Measurements from ENCODE around the gene NT5DC1. TPM values are rescaled to one million over a fixed set of nuclear protein-coding genes. Genes with fewer than 3 reads are reported as not detected.

Gene NT5DC1
- polyA plus RNA-seq, 1 of the 3 experiments (the other 2 are of a cell fraction) = 20.3 TPM

- no peak overlapping the region for H3K9ac ChIP-seq
- no peaks in the 10 kb centered on the region for H3K36me3 ChIP-seq (replicated peaks in 1 of 2; ENCODE audit: control insufficient read depth in 1 of 2, insufficient read depth in 2 of 2, low read length in 1 of 2)
- no peaks in the 10 kb centered on the region for H3K9me2 ChIP-seq
- no peaks in the 10 kb centered on the region for H3K79me2 ChIP-seq (ENCODE audit: insufficient read depth)
- no peaks in the 10 kb centered on the region for H3K9me3 ChIP-seq
- 74% methylated on average over 2 of the region's 2 CpGs for WGBS (ENCODE audit: low lambda C conversion rate)
- no peak overlapping the region for H2AFZ ChIP-seq (ENCODE audit: low read depth)
- ChIA-PET CTCF (interaction anchor here (0.7 to 3.3 kb wide), 5 partner anchors 11 to 271 kb away, joined by 3 to 55 read pairs (median 6); partner anchors contain the start of gene TSPYL1), POLR2A (no interaction called here)
- DNase-seq = no peak
- no peaks in the 10 kb centered on the region for H3K4me1 ChIP-seq (ENCODE audit: control insufficient read depth in 1 of 2, insufficient read depth in 2 of 2, low read depth in 1 of 2, low read length in 1 of 2)
- H3K4me2 ChIP-seq = no peak overlapping the region
- H3F3A ChIP-seq (replicated peaks; ENCODE audit: insufficient read depth) = no peaks in the 10 kb centered on the region
- no peak overlapping the region for H3K4me3 ChIP-seq (ENCODE audit: low read depth in 2 of 2, low read length in 1 of 2)
- TF ChIP-seq CHD2 (IDR thresholded peaks at IDR 0.05; ENCODE audit: low read length, partially characterized antibody) (no peak), RXRA (IDR thresholded peaks at IDR 0.05; ENCODE audit: borderline replicate concordance, low read depth) (no peak), TAF1 (IDR thresholded peaks at IDR 0.05; ENCODE audit: borderline replicate concordance, low read depth, low read length) (no peak), MEF2A (IDR thresholded peaks at IDR 0.05; ENCODE audit: borderline replicate concordance, low read depth) (no peak), USF2 (IDR thresholded peaks at IDR 0.05; ENCODE audit: borderline replicate concordance, low read depth, low read length) (no peak), USF1 (IDR thresholded peaks at IDR 0.05; ENCODE audit: borderline replicate concordance, low read depth) (no peak), CTCF (IDR thresholded peaks at IDR 0.05) (no peak), FOXJ3 (CRISPR knock-in tag; IDR thresholded peaks at IDR 0.05) (no peak)
- no peaks in the 10 kb centered on the region for H3K27me3 ChIP-seq (ENCODE audit: insufficient read depth)
- no peak overlapping the region for H3K27ac ChIP-seq (ENCODE audit: low read depth in 2 of 2, low read length in 1 of 2)
- no peaks in the 10 kb centered on the region for H4K20me1 ChIP-seq (ENCODE audit: insufficient read depth)
These were observed 189.2 kb downstream of the NT5DC1 start for GRCh38 chr6:116289876-116290275.

GRCh38 chr6:116290799-116291198 lies 190.1 kb downstream of the NT5DC1 start:
- H3K9ac ChIP-seq = no peak overlapping the region
- H4K20me1 ChIP-seq (ENCODE audit: insufficient read depth) = no peaks in the 10 kb centered on the region
- no peak overlapping the region for H3K4me2 ChIP-seq
- WGBS (ENCODE audit: low lambda C conversion rate) = 84% methylated on average over 2 of the region's 2 CpGs
- no peak overlapping the region for H2AFZ ChIP-seq (ENCODE audit: low read depth)
- CTCF ChIA-PET = interaction anchor here (1.8 kb wide), 1 partner anchor 73 kb away, joined by 6 read pairs; no protein-coding TSS in a partner anchor
- no peaks in the 10 kb centered on the region for H3F3A ChIP-seq (replicated peaks; ENCODE audit: insufficient read depth)
- H3K36me3 ChIP-seq (replicated peaks in 1 of 2; ENCODE audit: control insufficient read depth in 1 of 2, insufficient read depth in 2 of 2, low read length in 1 of 2) = no peaks in the 10 kb centered on the region
- H3K27ac ChIP-seq (ENCODE audit: low read depth in 2 of 2, low read length in 1 of 2) = no peak overlapping the region
- POLR2A ChIA-PET = no interaction called here
- H3K4me1 ChIP-seq (ENCODE audit: control insufficient read depth in 1 of 2, insufficient read depth in 2 of 2, low read depth in 1 of 2, low read length in 1 of 2) = no peaks in the 10 kb centered on the region
- no peaks in the 10 kb centered on the region for H3K9me3 ChIP-seq
- TF ChIP-seq FOSL2 (IDR thresholded peaks at IDR 0.05; ENCODE audit: borderline replicate concordance, low read depth) (no peak), MXI1 (IDR thresholded peaks at IDR 0.05; ENCODE audit: low read depth, low read length) (no peak), MEF2A (IDR thresholded peaks at IDR 0.05; ENCODE audit: borderline replicate concordance, low read depth) (no peak), TAF1 (IDR thresholded peaks at IDR 0.05; ENCODE audit: borderline replicate concordance, low read depth, low read length) (no peak), CTCF (IDR thresholded peaks at IDR 0.05) (no peak), CHD2 (IDR thresholded peaks at IDR 0.05; ENCODE audit: low read length, partially characterized antibody) (no peak), RAD21 (IDR thresholded peaks at IDR 0.05; ENCODE audit: low read length) (no peak), FOXJ3 (CRISPR knock-in tag; IDR thresholded peaks at IDR 0.05) (no peak), MAX (IDR thresholded peaks at IDR 0.05; ENCODE audit: low read depth) (no peak)
- no peaks in the 10 kb centered on the region for H3K27me3 ChIP-seq (ENCODE audit: insufficient read depth)
- no peaks in the 10 kb centered on the region for H3K9me2 ChIP-seq
- H3K79me2 ChIP-seq (ENCODE audit: insufficient read depth) = no peaks in the 10 kb centered on the region
- H3K4me3 ChIP-seq (ENCODE audit: low read depth in 2 of 2, low read length in 1 of 2) = no peak overlapping the region
- DNase-seq = no peak
